Panc1 (cell line): ENCODE measurements around the gene OTOG. TPM values are rescaled to one million over a fixed set of nuclear protein-coding genes. Genes with fewer than 3 reads are reported as not detected.

Experiments used
- ATAC-seq: fragments of 200-7000 bp; cut with Tn5 transposase; 2 replicates; pipeline ENCODE4 v1.9.1; 2020; ENCODE audit warnings: mild to moderate bottlenecking, moderate library complexity
- BruUV-seq: library from RNA; stranded (reverse); fragments of 400-500 nt; replicated peaks from 2 replicates; lab custom pipeline; 2021; lab: Mats Ljungman, UMichigan
- CTCF ChIA-PET: fragments of 300-600 bp; sonication (Branson Sonifier 250); formaldehyde crosslinking; loops from one replicate; lab custom pipeline; 2022; ENCODE audit warnings: antibody characterized with exemption; lab: Charles Lee
- POLR2A ChIA-PET: fragments of 300-600 bp; sonication (Branson Sonifier 250); formaldehyde crosslinking; loops from one replicate; lab custom pipeline; 2022; ENCODE audit warnings: antibody characterized with exemption; lab: Charles Lee
- DNase-seq: peaks from one replicate; pipeline ENCODE4 v3.0.0-alpha.2; 2010; ENCODE audit warnings: low read depth, low spot score
- H3K27ac ChIP-seq: 2 replicates; pipeline ENCODE4 v1.5.1; 2011; ENCODE audit warnings: mild to moderate bottlenecking, low read length, inconsistent platforms
- H3K27me3 ChIP-seq: fragments of 200-500 bp; sonication (Bioruptor generic); 2 replicates; pipeline ENCODE4 v1.6.0; 2014; ENCODE audit warnings: low read length, inconsistent platforms; ENCODE audit not compliant: control insufficient read depth, insufficient read depth
- H3K36me3 ChIP-seq: fragments of 200-500 bp; sonication (Bioruptor generic); 2 replicates; pipeline ENCODE4 v1.5.1; 2014; ENCODE audit warnings: inconsistent platforms, mild to moderate bottlenecking, low read length, moderate library complexity; ENCODE audit not compliant: control insufficient read depth, insufficient read depth
- H3K4me1 ChIP-seq: 2 replicates; pipeline ENCODE4 v1.5.1; 2011; ENCODE audit warnings: inconsistent platforms, mild to moderate bottlenecking, low read length, moderate library complexity; ENCODE audit not compliant: control insufficient read depth, insufficient read depth
- H3K4me3 ChIP-seq, 2 experiments: 2 replicates each; pipeline ENCODE4 v1.5.1; 2011 to 2012; ENCODE audit warnings: low read depth in 2 of 2, low read length in 2 of 2, mild to moderate bottlenecking in 2 of 2, inconsistent platforms in 1 of 2, moderate library complexity in 1 of 2
- H3K9me3 ChIP-seq: fragments of 200-500 bp; sonication (Bioruptor generic); 2 replicates; pipeline ENCODE4 v1.5.1; 2014; ENCODE audit warnings: low read depth, mild to moderate bottlenecking, inconsistent platforms, low read length, moderate library complexity; ENCODE audit not compliant: control insufficient read depth, insufficient read depth
- CTCF ChIP-seq: fragments of 450-650 bp; IDR thresholded peaks from 2 replicates; pipeline ENCODE4 v1.5.1; 2017; ENCODE audit warnings: mild to moderate bottlenecking
- POLR2AphosphoS5 ChIP-seq: IDR thresholded peaks from 2 replicates; pipeline ENCODE4 v1.6.1; 2012; ENCODE audit warnings: mild to moderate bottlenecking, low read depth, low read length, moderate library complexity
- REST ChIP-seq, 2 experiments: IDR thresholded peaks; 2 replicates each; pipeline ENCODE4 v1.6.1; 2011 to 2012; ENCODE audit warnings: low read depth in 2 of 2, control low read depth in 1 of 2, low read length in 1 of 2, mild to moderate bottlenecking in 1 of 2, moderate library complexity in 1 of 2; ENCODE audit not compliant: insufficient read depth in 1 of 2
- SIN3A ChIP-seq: IDR thresholded peaks from 2 replicates; pipeline ENCODE4 v1.6.1; 2012; ENCODE audit warnings: low read depth, mild to moderate bottlenecking, low read length, moderate library complexity, borderline replicate concordance; ENCODE audit not compliant: insufficient read depth
- TCF7L2 ChIP-seq: IDR thresholded peaks from 2 replicates; pipeline ENCODE4 v1.6.1; 2011; ENCODE audit warnings: mild to moderate bottlenecking, low read depth, low read length, inconsistent platforms
- in situ Hi-C: cut with HindIII; loops from 2 replicates; pipeline ENCODE4 v1.10.0; 2016; ENCODE audit warnings: low sequenced_read_pairs, low pct_unique_long_range_greater_than_20kb
- intact Hi-C: fragments of 100-400 bp; cut with micrococcal nuclease; formaldehyde crosslinking; loops from one replicate; pipeline ENCODE4 v1.10.0; 2022; ENCODE audit not compliant: unreplicated experiment
- total RNA-seq: library from RNA; stranded (reverse); gene quantifications from one replicate; pipeline ENCODE4 v1.2.1, GENCODE V29; 2021; ENCODE audit not compliant: unreplicated experiment

Gene OTOG
- total RNA-seq, 1 experiment from 2014 or later, result not detected

GRCh38 chr11:17505146-17505545, 41.9 kb upstream of the OTOG start:
- Histone ChIP-seq H3K27me3 (no peaks in the 10 kb centered on the region; the same call in 1 of the 2 replicates), H3K36me3 (no peaks in the 10 kb centered on the region), H3K4me1 (no peaks in the 10 kb centered on the region), H3K9me3 (no peaks in the 10 kb centered on the region), H3K27ac (no peak overlapping the region), H3K4me3 (no peak overlapping the region)
- BruUV-seq, result no TSS peak
- in situ Hi-C loops (no loop called here), intact Hi-C loops (loop anchor here (10.0 kb wide), 1 partner anchor 270 kb away; no protein-coding TSS in a partner anchor)
- ATAC-seq (no peak), DNase-seq (no peak)
- POLR2A ChIA-PET, result no interaction called here
- TF ChIP-seq TCF7L2 (no peak), SIN3A (no peak), POLR2AphosphoS5 (no peak), REST (IDR thresholded peaks at IDR 0.05; ENCODE audit: insufficient read depth in 1 of 2, low read depth in 2 of 2, low read length in 1 of 2) (no peak), CTCF (no peak)
- CTCF ChIA-PET, result interaction anchor here (1.6 kb wide), 1 partner anchor 121 kb away, joined by 5 read pairs; no protein-coding TSS in a partner anchor

GRCh38 chr11:17506314-17506713, 40.7 kb upstream of the OTOG start:
- intact Hi-C loops, result loop anchor here (10.0 kb wide), 1 partner anchor 272 kb away; no protein-coding TSS in a partner anchor
- ATAC-seq (no peak), DNase-seq (no peak)
- no peaks in the 10 kb centered on the region for H3K36me3 ChIP-seq
- H3K4me1 ChIP-seq, result no peaks in the 10 kb centered on the region
- ChIA-PET POLR2A (no interaction called here), CTCF (interaction anchor here (0.5 to 1.5 kb wide), 2 partner anchors 119 to 180 kb away, joined by 3 read pairs; no protein-coding TSS in a partner anchor)
- no peak overlapping the region for H3K27ac ChIP-seq
- no peaks in the 10 kb centered on the region; the same call in 1 of the 2 replicates for H3K27me3 ChIP-seq
- in situ Hi-C loops, result no loop called here
- no peak overlapping the region for H3K4me3 ChIP-seq
- no TSS peak for BruUV-seq
- no peak for TF ChIP-seq REST (IDR thresholded peaks at IDR 0.05; ENCODE audit: insufficient read depth in 1 of 2, low read depth in 2 of 2, low read length in 1 of 2)
- TF ChIP-seq CTCF, result no peak
- TF ChIP-seq POLR2AphosphoS5, result no peak
- TF ChIP-seq SIN3A, result no peak
- TF ChIP-seq TCF7L2, result no peak
- H3K9me3 ChIP-seq, result no peaks in the 10 kb centered on the region
